ENCODE results near the gene KCNF1. TPM values are rescaled to one million over a fixed set of nuclear protein-coding genes. Genes with fewer than 3 reads are reported as not detected.

Gene KCNF1
- total RNA-seq, 1 experiment from 2014 or later, result 0.52 TPM

DNA sequence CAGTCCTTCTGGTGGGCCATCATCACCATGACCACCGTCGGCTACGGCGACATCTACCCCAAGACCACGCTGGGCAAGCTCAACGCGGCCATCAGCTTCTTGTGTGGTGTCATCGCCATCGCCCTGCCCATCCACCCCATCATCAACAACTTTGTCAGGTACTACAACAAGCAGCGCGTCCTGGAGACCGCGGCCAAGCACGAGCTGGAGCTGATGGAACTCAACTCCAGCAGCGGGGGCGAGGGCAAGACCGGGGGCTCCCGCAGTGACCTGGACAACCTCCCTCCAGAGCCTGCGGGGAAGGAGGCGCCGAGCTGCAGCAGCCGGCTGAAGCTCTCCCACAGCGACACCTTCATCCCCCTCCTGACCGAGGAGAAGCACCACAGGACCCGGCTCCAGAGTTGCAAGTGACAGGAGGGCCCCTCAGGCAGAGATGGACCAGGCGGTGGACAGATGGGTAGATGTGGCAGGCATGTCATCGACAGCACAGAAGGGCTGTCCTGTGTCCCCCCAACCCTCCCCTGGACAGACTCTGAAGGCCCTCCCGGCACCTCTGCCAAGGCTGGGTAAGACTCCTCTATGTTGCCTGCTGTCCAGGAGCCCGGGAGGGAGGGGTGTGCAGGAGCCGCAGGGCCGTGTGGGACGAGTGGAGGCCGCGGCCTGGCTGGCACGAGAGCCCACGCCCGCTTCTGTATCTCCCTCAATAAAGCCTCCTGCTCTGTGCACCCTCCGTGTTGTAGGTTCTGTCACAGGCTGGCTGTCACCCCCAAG lies 2.0 kb downstream of the KCNF1 start:
- Histone ChIP-seq H3K79me2 (ENCODE audit: insufficient read depth, low read length) (no peaks in the 10 kb centered on the region), H3K9me3 (ENCODE audit: control insufficient read depth in 1 of 2, insufficient read depth in 1 of 2, low read depth in 1 of 2, low read length in 2 of 2) (no peaks in the 10 kb centered on the region), H3K9me2 (ENCODE audit: insufficient read depth) (no peaks in the 10 kb centered on the region), H3K27me3 (ENCODE audit: insufficient read depth, low read length) (no peaks in the 10 kb centered on the region), H4K20me1 (ENCODE audit: insufficient read depth) (no peaks in the 10 kb centered on the region), H3K27ac (ENCODE audit: low read depth, low read length) (peak overlapping the region; percentile 16; the same call in 1 of the 2 replicates), H2AFZ (ENCODE audit: low read depth, low read length, poor library complexity, severe bottlenecking) (peak overlapping the region; percentile 68), H3K4me3 (replicated peaks in 1 of 2; ENCODE audit: low read depth in 1 of 2, low read length in 2 of 2) (no peak overlapping the region), H3K4me1 (ENCODE audit: control insufficient read depth in 1 of 2, insufficient read depth in 2 of 2, low read length in 2 of 2) (peaks cover 3 to 22% of the 10 kb centered on the region in 2 experiments; a peak in 3 of 4 replicates), H3K4me2 (ENCODE audit: low read length) (peak overlapping the region; percentile 56), H3K36me3 (ENCODE audit: control insufficient read depth in 1 of 2, insufficient read depth in 2 of 2, low read length in 2 of 2) (no peaks in the 10 kb centered on the region), H3K9ac (ENCODE audit: low read length) (no peak overlapping the region)
- POLR2A ChIA-PET, result no interaction called here
- RAD21 ChIA-PET (ENCODE audit: low non-redundant PET in 1 of 2, low total read pairs in 2 of 2, uncharacterized antibody in 2 of 2, unreplicated experiment in 2 of 2), result no interaction called here
- ATAC-seq (peak; percentile 33), DNase-seq (ENCODE audit: low read depth, low spot score) (no peak)
- CTCF ChIA-PET, result interaction anchor here (1.7 kb wide), 1 partner anchor 81 kb away, joined by 5 read pairs; no protein-coding TSS in a partner anchor
- no peak for TF ChIP-seq RAD21 (IDR thresholded peaks at IDR 0.05; ENCODE audit: low read depth)
- intact Hi-C loops (cut with micrococcal nuclease), result no loop called here
- no TSS peak for BruUV-seq (replicated peaks)

DNA sequence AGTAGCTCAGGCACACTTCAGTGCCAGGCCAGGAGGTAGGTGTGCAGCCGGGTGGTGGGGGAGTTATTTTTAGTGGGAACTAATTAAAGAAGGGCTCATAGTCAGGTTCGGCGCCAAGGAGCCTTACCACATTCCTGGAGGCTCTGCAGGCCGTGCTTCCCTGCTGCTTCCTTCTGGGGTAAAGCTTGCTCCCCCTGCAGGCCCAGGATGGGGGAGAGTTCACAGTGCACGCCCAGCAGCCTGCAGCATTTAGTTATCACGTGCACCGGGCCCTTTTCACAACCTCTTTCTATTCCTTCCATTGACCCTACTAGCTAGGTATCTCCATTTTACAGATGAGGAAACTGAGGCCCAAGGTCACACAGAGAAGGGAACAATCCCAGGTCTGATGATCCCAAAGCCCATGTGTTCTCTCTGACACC lies 2.5 kb downstream of the KCNF1 start:
- Histone ChIP-seq H3K79me2 (ENCODE audit: insufficient read depth, low read length) (no peaks in the 10 kb centered on the region), H2AFZ (ENCODE audit: low read depth, low read length, poor library complexity, severe bottlenecking) (peak overlapping the region; percentile 68), H3K9me2 (ENCODE audit: insufficient read depth) (no peaks in the 10 kb centered on the region), H3K4me2 (ENCODE audit: low read length) (peak overlapping the region; percentile 56), H3K9ac (ENCODE audit: low read length) (no peak overlapping the region), H3K27me3 (ENCODE audit: insufficient read depth, low read length) (no peaks in the 10 kb centered on the region), H3K4me3 (replicated peaks in 1 of 2; ENCODE audit: low read depth in 1 of 2, low read length in 2 of 2) (no peak overlapping the region), H3K27ac (ENCODE audit: low read depth, low read length) (no peak overlapping the region; the same call in 1 of the 2 replicates), H3K4me1 (ENCODE audit: control insufficient read depth in 1 of 2, insufficient read depth in 2 of 2, low read length in 2 of 2) (peaks cover 3 to 22% of the 10 kb centered on the region in 2 experiments; a peak in 3 of 4 replicates), H3K9me3 (ENCODE audit: control insufficient read depth in 1 of 2, insufficient read depth in 1 of 2, low read depth in 1 of 2, low read length in 2 of 2) (no peaks in the 10 kb centered on the region), H4K20me1 (ENCODE audit: insufficient read depth) (no peaks in the 10 kb centered on the region), H3K36me3 (ENCODE audit: control insufficient read depth in 1 of 2, insufficient read depth in 2 of 2, low read length in 2 of 2) (no peaks in the 10 kb centered on the region)
- intact Hi-C loops (cut with micrococcal nuclease), result no loop called here
- DNase-seq (ENCODE audit: low read depth, low spot score) (no peak), ATAC-seq (peak; percentile 82)
- no peak for TF ChIP-seq SP1 (IDR thresholded peaks at IDR 0.05; ENCODE audit: low read depth)
- peak; percentile 10 to 39 (median 36); a peak in 3 of 6 replicates for TF ChIP-seq CTCF (IDR thresholded peaks at IDR 0.05 in 2 of 3, conservative IDR thresholded peaks at IDR 0.05 in 1 of 3; ENCODE audit: borderline replicate concordance in 1 of 3, insufficient read depth in 1 of 3, low read depth in 2 of 3, low read length in 2 of 3)
- TF ChIP-seq POLR2A (IDR thresholded peaks at IDR 0.05; ENCODE audit: borderline replicate concordance, extremely low read depth, insufficient read depth, insufficient read length), result no peak
- TF ChIP-seq MAX (IDR thresholded peaks at IDR 0.05), result peak; percentile 31
- ChIA-PET RAD21 (ENCODE audit: low non-redundant PET in 1 of 2, low total read pairs in 2 of 2, uncharacterized antibody in 2 of 2, unreplicated experiment in 2 of 2) (no interaction called here), POLR2A (no interaction called here), CTCF (interaction anchor here (1.7 kb wide), 1 partner anchor 82 kb away, joined by 5 read pairs; no protein-coding TSS in a partner anchor)
- no TSS peak for BruUV-seq (replicated peaks)

Measured in HCT116 (cell line).